Measurements from ENCODE around the gene GARIN3.
A peak's percentile ranks its signal among the peaks of the same experiment; 100 is the strongest.

Gene GARIN3

DNA sequence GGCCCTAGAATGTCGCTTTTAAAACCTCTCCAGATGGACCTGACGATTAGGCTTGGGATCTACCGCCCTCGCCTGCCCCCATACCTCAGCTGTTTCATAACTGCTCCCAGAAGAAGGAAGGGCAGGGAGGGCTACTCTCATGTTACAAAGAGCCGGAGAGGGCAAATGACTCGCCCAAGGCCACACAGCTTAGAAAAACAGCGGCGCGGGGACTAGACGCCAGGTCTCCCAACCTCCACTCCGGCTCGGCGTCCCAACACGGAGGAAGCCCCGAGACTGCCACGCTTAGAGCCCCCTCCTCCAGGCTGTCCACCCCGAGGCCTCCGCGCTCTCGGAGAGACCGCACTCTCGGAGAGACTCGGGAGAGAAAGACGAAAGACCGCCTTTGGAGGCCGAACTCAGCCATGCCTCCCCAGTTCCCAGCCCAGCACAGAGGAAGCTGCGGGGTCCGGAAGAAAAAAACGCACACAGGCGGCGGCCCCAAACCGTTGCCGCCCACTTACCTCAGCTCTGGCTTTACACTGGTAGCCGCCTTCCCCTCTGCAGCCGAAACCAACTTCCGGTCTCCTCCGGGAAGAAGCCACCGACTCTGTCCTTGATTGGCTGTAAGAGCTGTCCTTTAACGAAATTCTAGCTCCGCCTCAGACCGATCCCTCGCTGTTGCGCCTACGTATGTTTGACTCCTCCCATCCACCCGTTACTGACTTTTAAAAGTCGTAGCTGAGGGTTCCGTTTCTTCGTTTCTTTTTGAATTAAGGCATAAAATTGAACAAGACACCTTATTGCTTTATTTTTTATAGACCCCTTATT is 23.5 kb downstream of the GARIN3 start, which contains the start of gene MED7:
MED7 (minus strand) TSS at position 549 of the 810 bp plus-strand sequence. CDS start 3,434 bp downstream, outside the sequence.
- Mint-ChIP-seq H3K4me3 (peak within 1 kb of the TSS; percentile 90 to 97), H3K27ac (peak within 1 kb of the TSS; percentile 96 to 98), H3K9me3 (no peaks in the 10 kb centered on the region), H3K4me1 (peaks cover 39% of the 10 kb centered on the region), H3K27me3 (no peaks in the 10 kb centered on the region)
- ATAC-seq (peak; percentile 99), DNase-seq (peak; percentile 93 to 97)

DNA sequence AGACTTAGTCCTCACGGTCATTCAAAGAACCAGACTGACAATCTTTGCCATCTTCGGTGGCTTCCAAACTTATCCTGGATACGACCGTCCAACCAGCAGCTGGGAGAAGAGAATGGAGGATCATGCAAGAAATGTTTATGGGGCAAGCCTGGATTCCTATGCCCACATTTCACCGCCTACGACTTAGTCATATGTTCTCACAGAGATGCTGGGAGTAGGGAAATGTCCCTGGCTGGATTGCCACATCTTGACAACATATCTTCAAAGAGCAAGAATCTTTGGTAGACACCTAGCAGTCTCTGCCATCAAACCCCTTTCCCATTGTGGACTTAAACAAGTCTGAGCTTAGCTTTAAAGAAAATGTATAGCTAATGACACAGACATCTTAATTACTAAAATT is 28.4 kb downstream of the GARIN3 start:
- no peak for ATAC-seq
- H3K9me3 Mint-ChIP-seq = no peaks in the 10 kb centered on the region
- H3K27me3 Mint-ChIP-seq = no peaks in the 10 kb centered on the region
- peaks cover 59% of the 10 kb centered on the region for H3K4me1 Mint-ChIP-seq
- no peak overlapping the region for H3K4me3 Mint-ChIP-seq
- no peak for DNase-seq
- H3K27ac Mint-ChIP-seq = no peak overlapping the region

DNA sequence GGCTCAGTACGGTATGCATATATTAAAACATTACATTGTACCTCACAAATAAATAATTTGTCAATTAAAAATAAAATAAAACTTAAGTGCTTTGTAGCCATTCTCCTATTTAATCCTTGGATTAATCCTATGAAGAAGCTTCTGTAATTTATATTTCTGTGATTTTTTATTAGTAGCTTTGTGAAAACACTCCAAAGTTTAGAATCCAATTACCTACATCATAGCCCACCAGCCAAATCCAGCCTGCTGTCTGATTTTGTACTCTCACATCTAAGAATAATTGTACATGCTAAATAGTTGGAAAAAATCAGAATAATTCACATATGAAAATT is 33.8 kb downstream of the GARIN3 start:
- DNase-seq = no peak
- no peak overlapping the region for H3K27ac Mint-ChIP-seq
- ATAC-seq = no peak
- H3K9me3 Mint-ChIP-seq = no peaks in the 10 kb centered on the region
- no peaks in the 10 kb centered on the region for H3K27me3 Mint-ChIP-seq
- H3K4me3 Mint-ChIP-seq = no peak overlapping the region
- H3K4me1 Mint-ChIP-seq = peaks cover 46% of the 10 kb centered on the region

DNA sequence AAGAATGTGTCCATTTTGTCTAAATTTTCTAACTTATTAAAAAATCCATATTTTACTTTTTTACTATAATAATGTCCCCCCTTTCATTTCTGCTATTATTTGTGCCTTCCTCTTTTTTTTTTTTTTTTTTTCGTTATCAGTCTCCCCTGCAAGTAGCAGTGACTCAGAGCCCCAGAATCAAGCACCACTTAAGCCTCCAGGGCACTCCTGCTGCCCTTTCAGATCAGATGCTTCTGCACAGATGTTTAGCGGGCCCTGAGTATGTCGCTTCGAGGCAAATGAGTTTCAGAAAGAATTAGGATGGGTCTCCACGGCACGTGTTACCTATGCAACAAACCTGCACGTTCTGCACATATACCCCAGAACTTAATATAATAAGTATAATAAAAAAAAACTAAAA is 35.1 kb downstream of the GARIN3 start:
- no peak overlapping the region for H3K4me3 Mint-ChIP-seq
- peaks cover 37% of the 10 kb centered on the region for H3K4me1 Mint-ChIP-seq
- ATAC-seq = no peak
- no peak for DNase-seq
- H3K27me3 Mint-ChIP-seq = no peaks in the 10 kb centered on the region
- peaks cover 0 to 3% of the 10 kb centered on the region in 2 donors for H3K9me3 Mint-ChIP-seq
- peak overlapping the region in 1 of 2 donors; percentile 6 for H3K27ac Mint-ChIP-seq

DNA sequence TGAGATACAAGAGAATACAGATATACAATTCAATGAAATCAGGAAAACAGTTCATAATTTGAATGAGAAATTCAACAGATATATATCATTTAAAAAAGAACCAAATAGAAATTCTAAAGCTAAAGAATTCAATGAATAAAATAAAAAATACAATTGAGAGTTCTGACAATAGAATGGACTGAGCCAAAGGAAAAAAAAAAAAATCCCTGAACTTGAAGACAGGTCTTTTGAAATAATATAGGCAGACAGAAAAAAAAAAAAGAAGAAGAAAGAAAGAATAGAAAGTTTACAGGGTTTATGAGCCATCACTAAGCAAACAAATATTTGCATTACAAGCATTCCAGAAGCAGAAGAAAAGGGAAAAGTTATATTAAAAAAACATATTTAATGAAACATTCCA is 44.4 kb downstream of the GARIN3 start:
- Mint-ChIP-seq H3K9me3 (peaks cover 24 to 26% of the 10 kb centered on the region in 2 donors), H3K27ac (no peak overlapping the region), H3K4me1 (peaks cover 15% of the 10 kb centered on the region), H3K4me3 (no peak overlapping the region), H3K27me3 (no peaks in the 10 kb centered on the region)
- ATAC-seq (no peak), DNase-seq (no peak)

DNA sequence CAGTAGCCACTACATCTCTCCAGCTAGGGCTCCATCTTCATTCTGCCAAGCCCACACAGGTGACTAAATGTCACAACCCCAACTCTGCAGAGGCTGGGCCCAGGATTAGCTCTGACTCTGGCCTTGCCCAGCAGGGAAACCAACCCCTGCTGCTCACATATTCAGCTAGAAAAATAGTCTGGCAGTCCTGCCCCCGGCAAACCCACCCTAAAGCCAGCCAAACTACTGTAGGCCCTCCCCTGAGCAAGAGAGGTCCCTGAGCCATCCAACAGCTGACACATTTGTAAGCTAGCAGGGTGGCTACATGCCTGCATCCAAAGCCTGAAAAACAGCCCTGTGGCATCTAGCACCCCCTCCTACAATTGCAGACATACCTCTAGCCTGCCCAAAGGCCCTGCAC is 46.0 kb downstream of the GARIN3 start:
- Mint-ChIP-seq H3K27me3 (no peaks in the 10 kb centered on the region), H3K9me3 (peaks cover 22 to 24% of the 10 kb centered on the region in 2 donors), H3K4me3 (no peak overlapping the region), H3K27ac (no peak overlapping the region), H3K4me1 (peaks cover 24% of the 10 kb centered on the region)
- ATAC-seq = no peak
- no peak for DNase-seq

DNA sequence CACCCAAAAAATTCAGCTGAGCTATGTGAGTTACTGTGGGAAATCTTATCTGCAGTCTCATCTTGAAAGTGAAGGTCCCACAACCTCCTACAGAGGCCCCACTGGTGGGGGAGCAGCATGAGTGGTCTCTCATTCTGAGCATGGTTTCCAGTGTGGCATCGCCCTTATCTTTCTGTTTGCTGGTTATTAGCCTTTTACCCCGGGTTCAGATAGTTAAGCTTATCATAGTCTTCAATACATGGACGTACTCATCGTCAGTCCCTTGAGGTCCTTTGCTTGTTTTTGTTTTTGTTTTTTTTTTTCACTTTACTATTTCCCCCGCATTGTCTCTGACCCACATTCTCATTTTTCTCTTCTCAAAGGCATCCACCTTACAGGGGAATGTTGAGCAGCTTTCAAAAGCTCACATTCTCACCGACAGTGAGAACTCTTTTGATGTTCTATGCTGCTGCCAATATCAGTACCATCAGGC is 49.5 kb downstream of the GARIN3 start:
- Mint-ChIP-seq H3K9me3 (peaks cover 7 to 8% of the 10 kb centered on the region in 2 donors), H3K4me3 (peak overlapping the region; percentile 4 to 27), H3K27me3 (no peaks in the 10 kb centered on the region), H3K4me1 (peaks cover 50% of the 10 kb centered on the region), H3K27ac (peak overlapping the region; percentile 22 to 91)
- peak in 1 of 2 donors; percentile 37 for DNase-seq
- peak; percentile 82 for ATAC-seq

DNA sequence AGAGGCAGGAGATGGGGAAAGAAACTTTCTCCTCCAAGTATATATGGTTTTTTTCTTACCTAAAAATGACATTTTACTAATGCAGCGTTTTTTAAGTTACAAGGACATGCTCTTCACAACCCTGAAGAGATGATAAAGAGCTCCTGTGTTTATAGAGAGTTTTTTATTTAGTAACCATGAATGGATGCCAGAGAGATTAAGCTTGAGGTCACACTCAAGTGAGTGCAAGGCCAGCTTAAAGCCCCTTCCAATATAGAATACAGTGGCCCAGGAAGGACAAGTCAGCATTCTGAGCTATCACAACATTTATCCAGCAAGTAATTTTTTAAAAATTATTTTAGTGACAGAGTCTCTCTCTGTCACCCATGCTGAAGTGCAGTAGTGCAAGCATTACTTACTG is 50.6 kb downstream of the GARIN3 start:
- no peaks in the 10 kb centered on the region for H3K9me3 Mint-ChIP-seq
- H3K27ac Mint-ChIP-seq = peak overlapping the region in 1 of 2 donors; percentile 80
- peak overlapping the region in 1 of 2 donors; percentile 53 for H3K4me3 Mint-ChIP-seq
- ATAC-seq (no peak), DNase-seq (no peak)
- no peaks in the 10 kb centered on the region for H3K27me3 Mint-ChIP-seq
- peaks cover 59% of the 10 kb centered on the region for H3K4me1 Mint-ChIP-seq

DNA sequence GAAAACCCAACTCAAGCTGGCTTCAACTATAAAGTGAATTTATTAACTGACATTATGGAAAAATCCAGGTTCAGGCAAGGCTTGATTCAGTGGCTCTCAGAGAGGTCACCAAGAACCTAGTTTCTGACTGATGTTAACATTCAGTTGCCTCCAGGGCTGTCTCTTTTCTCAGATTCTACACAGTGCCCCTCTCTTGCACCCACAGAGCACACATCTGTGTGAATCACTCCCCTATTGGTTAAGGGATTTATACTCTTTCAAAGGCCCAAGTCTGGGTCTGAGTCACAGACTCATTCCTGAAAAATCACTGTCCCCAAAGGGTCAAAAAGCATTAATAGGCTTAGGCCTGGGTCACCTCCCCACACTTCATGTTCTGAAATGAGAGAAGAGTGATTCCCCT is 51.1 kb downstream of the GARIN3 start:
- Mint-ChIP-seq H3K4me3 (peak overlapping the region in 1 of 2 donors; percentile 53), H3K27me3 (no peaks in the 10 kb centered on the region), H3K4me1 (peaks cover 63% of the 10 kb centered on the region), H3K9me3 (no peaks in the 10 kb centered on the region), H3K27ac (peak overlapping the region in 1 of 2 donors; percentile 80)
- DNase-seq (no peak), ATAC-seq (peak; percentile 65)

DNA sequence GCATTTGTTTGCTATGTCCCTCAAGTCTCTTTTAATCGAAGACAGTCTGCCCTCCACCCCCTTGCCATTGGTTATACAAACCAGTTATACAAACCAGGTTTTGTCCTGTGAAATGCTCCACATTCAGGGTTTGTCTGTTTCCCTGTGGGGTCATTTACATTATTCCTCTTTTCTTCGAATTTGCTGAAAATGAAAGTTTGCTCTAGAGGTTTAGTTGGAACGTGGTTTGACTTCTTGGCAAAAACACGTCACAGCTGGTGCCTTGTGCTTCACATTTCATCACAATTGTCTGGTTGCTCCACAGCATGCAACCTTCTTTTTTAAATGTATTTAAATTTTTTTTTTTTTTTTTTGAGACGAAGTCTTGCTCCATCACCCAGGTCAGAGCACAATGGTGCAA is 53.1 kb downstream of the GARIN3 start:
- ATAC-seq = no peak
- Mint-ChIP-seq H3K4me3 (peak overlapping the region in 1 of 2 donors; percentile 49), H3K4me1 (peaks cover 81% of the 10 kb centered on the region), H3K27ac (peak overlapping the region in 1 of 2 donors; percentile 1), H3K9me3 (no peaks in the 10 kb centered on the region), H3K27me3 (no peaks in the 10 kb centered on the region)
- peak in 1 of 2 donors; percentile 27 for DNase-seq
